ENCODE results near the gene PLAC9.

Gene PLAC9

DNA sequence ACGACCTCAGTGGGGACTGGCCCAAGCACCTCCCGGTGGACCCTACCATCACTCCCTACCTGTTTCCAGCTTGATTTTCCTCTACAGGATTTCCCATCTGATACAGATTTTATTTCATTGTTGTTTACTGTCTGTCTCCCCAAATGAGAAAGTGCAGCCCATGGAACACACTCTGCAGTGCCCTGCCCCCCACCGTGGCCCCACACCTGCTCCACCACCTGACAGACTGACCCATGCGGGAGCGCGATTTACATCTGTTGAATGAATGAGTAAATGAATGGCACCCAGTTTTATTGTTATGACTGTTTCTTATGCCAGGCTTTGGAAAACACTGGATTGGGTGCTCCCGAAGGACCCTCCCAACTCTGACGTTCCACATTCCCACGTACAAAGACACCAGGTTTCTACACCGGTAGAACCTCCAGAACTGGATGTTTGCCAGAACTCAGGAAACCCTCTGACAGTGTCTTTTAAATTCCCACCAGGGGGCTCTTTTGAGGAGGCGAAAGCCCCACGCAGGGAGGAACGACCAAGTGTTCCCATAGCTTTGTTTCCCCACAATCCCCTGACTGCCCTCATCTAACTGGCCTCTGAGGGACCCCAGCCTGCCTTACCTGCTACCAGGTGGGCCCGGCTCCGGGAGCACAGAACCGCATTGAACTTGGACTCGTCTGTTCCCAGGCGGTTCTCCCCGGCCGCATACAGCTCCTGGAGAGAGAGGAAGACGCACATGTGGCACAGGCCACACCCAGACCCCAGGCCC is 29.0 kb downstream of the PLAC9 start:
- TF ChIP-seq CTCF (IDR thresholded peaks at IDR 0.05; ENCODE audit: low read length) (no peak), EZH2 (optimal IDR thresholded peaks at IDR 0.05; ENCODE audit: low read depth, low read length) (no peak), EZH2phosphoT487 (IDR thresholded peaks at IDR 0.05; ENCODE audit: low read length) (no peak)
- Histone ChIP-seq H3K9me3 (replicated peaks; ENCODE audit: insufficient read depth, low read length) (no peaks in the 10 kb centered on the region), H3K4me2 (ENCODE audit: low read depth, low read length) (no peak overlapping the region), H2AFZ (ENCODE audit: low read length) (no peak overlapping the region), H3K9ac (ENCODE audit: low read length) (no peak overlapping the region), H3K4me1 (ENCODE audit: low read length) (no peaks in the 10 kb centered on the region), H3K9me2 (replicated peaks; ENCODE audit: insufficient read depth, low read length) (no peaks in the 10 kb centered on the region), H4K20me1 (ENCODE audit: insufficient read depth, low read length) (0 out of 2 replicates have a peak, but pooled peaks cover 7% of the 10 kb centered on the region), H3F3A (ENCODE audit: insufficient read depth, low read length) (no peaks in the 10 kb centered on the region), H3K4me3 (ENCODE audit: low read length) (no peak overlapping the region), H3K27me3 (replicated peaks; ENCODE audit: insufficient read depth, low read length) (no peaks in the 10 kb centered on the region), H3K79me2 (ENCODE audit: low read length) (peaks cover 24% of the 10 kb centered on the region), H3K36me3 (replicated peaks; ENCODE audit: insufficient read depth, low read length) (peaks cover 19% of the 10 kb centered on the region; the same call in 1 of the 2 replicates), H3K27ac (ENCODE audit: low read length) (no peak overlapping the region)
- DNase-seq = peak; percentile 15

DNA sequence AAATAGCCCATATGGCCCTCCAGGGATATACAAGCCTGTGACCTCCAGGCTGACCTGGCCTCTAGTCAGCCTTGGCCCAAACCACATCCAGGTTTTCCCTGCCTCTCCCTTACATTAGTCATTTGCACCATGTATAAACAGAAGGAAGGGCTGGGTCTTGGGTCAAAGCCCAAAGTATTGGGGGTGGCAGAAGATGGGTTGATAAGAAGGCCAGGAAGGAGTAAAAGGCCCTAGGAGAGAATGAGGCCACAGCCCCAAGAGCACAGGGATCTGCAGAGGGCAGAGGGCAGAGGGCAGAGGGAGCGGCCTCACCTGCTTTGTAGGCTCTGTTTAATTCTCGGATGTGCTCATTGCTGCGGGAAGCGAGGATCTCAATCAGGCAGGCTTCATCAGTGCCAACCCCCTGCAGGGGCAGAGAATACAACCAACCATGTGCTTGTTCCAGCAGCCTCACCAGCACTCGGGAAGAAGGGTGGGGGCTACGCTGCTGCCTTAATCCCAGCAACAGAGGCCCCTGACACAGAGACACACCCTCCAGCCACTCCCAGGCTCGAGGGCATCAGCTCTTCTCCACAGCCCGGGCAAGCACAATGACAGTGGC is 31.3 kb downstream of the PLAC9 start:
- no peak overlapping the region for H3K27ac ChIP-seq (ENCODE audit: low read length)
- no peaks in the 10 kb centered on the region for H3K4me1 ChIP-seq (ENCODE audit: low read length)
- no peaks in the 10 kb centered on the region for H3K9me2 ChIP-seq (replicated peaks; ENCODE audit: insufficient read depth, low read length)
- H3K27me3 ChIP-seq (replicated peaks; ENCODE audit: insufficient read depth, low read length) = no peaks in the 10 kb centered on the region
- H4K20me1 ChIP-seq (ENCODE audit: insufficient read depth, low read length) = peaks cover 9% of the 10 kb centered on the region; the same call in 1 of the 2 replicates
- no peak overlapping the region for H3K4me2 ChIP-seq (ENCODE audit: low read depth, low read length)
- DNase-seq = no peak
- H3K79me2 ChIP-seq (ENCODE audit: low read length) = peaks cover 42% of the 10 kb centered on the region
- TF ChIP-seq EZH2phosphoT487 (IDR thresholded peaks at IDR 0.05; ENCODE audit: low read length) (no peak), EZH2 (optimal IDR thresholded peaks at IDR 0.05; ENCODE audit: low read depth, low read length) (no peak), CTCF (IDR thresholded peaks at IDR 0.05; ENCODE audit: low read length) (no peak)
- no peak overlapping the region for H3K4me3 ChIP-seq (ENCODE audit: low read length)
- no peaks in the 10 kb centered on the region for H3K9me3 ChIP-seq (replicated peaks; ENCODE audit: insufficient read depth, low read length)
- H3K9ac ChIP-seq (ENCODE audit: low read length) = no peak overlapping the region
- H2AFZ ChIP-seq (ENCODE audit: low read length) = no peak overlapping the region
- H3F3A ChIP-seq (ENCODE audit: insufficient read depth, low read length) = no peaks in the 10 kb centered on the region
- H3K36me3 ChIP-seq (replicated peaks; ENCODE audit: insufficient read depth, low read length) = peaks cover 13% of the 10 kb centered on the region; the same call in 1 of the 2 replicates

- Histone ChIP-seq H3K79me2 (ENCODE audit: low read length) (peaks cover 50% of the 10 kb centered on the region), H3K4me3 (ENCODE audit: low read length) (no peak overlapping the region), H3F3A (ENCODE audit: insufficient read depth, low read length) (no peaks in the 10 kb centered on the region), H3K9ac (ENCODE audit: low read length) (no peak overlapping the region), H3K4me2 (ENCODE audit: low read depth, low read length) (no peak overlapping the region), H4K20me1 (ENCODE audit: insufficient read depth, low read length) (peaks cover 13% of the 10 kb centered on the region; the same call in 1 of the 2 replicates), H3K9me3 (replicated peaks; ENCODE audit: insufficient read depth, low read length) (no peaks in the 10 kb centered on the region), H2AFZ (ENCODE audit: low read length) (no peak overlapping the region), H3K9me2 (replicated peaks; ENCODE audit: insufficient read depth, low read length) (no peaks in the 10 kb centered on the region), H3K36me3 (replicated peaks; ENCODE audit: insufficient read depth, low read length) (peaks cover 13% of the 10 kb centered on the region; the same call in 1 of the 2 replicates), H3K4me1 (ENCODE audit: low read length) (no peaks in the 10 kb centered on the region), H3K27me3 (replicated peaks; ENCODE audit: insufficient read depth, low read length) (no peaks in the 10 kb centered on the region), H3K27ac (ENCODE audit: low read length) (no peak overlapping the region)
- DNase-seq = no peak
- TF ChIP-seq CTCF (IDR thresholded peaks at IDR 0.05; ENCODE audit: low read length) (no peak), EZH2 (optimal IDR thresholded peaks at IDR 0.05; ENCODE audit: low read depth, low read length) (no peak), EZH2phosphoT487 (IDR thresholded peaks at IDR 0.05; ENCODE audit: low read length) (no peak)
Observed at GRCh38 chr10:80164596-80164995, 32.1 kb downstream of the PLAC9 start.

Measured in MM.1S (cell line).